C4-2B (cell line): ENCODE data around the gene PARD6B.

Experiments
- H3K27ac ChIP-seq: fragments of 450-650 bp; 2 replicates; pipeline ENCODE4 v1.5.1; 2017
- CTCF ChIP-seq: fragments of 450-650 bp; conservative IDR thresholded peaks from 2 replicates; pipeline ENCODE4 v1.5.1; 2017; ENCODE audit warnings: mild to moderate bottlenecking
- ZFX ChIP-seq: fragments of 450-650 bp; IDR thresholded peaks from 2 replicates; pipeline ENCODE4 v1.6.1; 2017

The PARD6B gene

GRCh38 chr20:50689864-50690649, 41.3 kb upstream of the PARD6B start:
- no peak overlapping the region for H3K27ac ChIP-seq
- TF ChIP-seq ZFX (no peak), CTCF (no peak)

GRCh38 chr20:50690650-50691572, 40.5 kb upstream of the PARD6B start, which contains the start of gene RIPOR3:
TSS of gene RIPOR3 (minus strand) at chr20:50691542. CDS start at chr20:50691128, 414 bp downstream.
- TF ChIP-seq ZFX, result no peak
- no peak for TF ChIP-seq CTCF
- no peak within 1 kb of the TSS for H3K27ac ChIP-seq

- no peak for TF ChIP-seq CTCF
- no peak overlapping the region for H3K27ac ChIP-seq
Observed at GRCh38 chr20:50691573-50692551, 39.5 kb upstream of the PARD6B start.

- no peak overlapping the region for H3K27ac ChIP-seq
Observed at GRCh38 chr20:50692552-50692933, 38.8 kb upstream of the PARD6B start.

GRCh38 chr20:50693001-50693400, 38.4 kb upstream of the PARD6B start:
- H3K27ac ChIP-seq, result no peak overlapping the region
- TF ChIP-seq ZFX (no peak), CTCF (no peak)

More at GRCh38 chr20:50692552-50692933, 38.8 kb upstream of the PARD6B start:
- TF ChIP-seq CTCF (no peak), ZFX (no peak)

- TF ChIP-seq ZFX (no peak), CTCF (no peak)
- H3K27ac ChIP-seq, result no peak overlapping the region
Observed at GRCh38 chr20:50694379-50695134, 36.8 kb upstream of the PARD6B start.
